ENCODE measurements around the gene SULT1C3. TPM values are rescaled to one million over a fixed set of nuclear protein-coding genes. Genes with fewer than 3 reads are reported as not detected.

Gene SULT1C3
- total and polyA plus RNA-seq, 7 donors, result 1.2 TPM; not detected in 6

GRCh38 chr2:108301558-108301957 is 61.8 kb downstream of the SULT1C3 start:
- no peaks in the 10 kb centered on the region for H3K36me3 ChIP-seq
- no peaks in the 10 kb centered on the region for H3K27me3 ChIP-seq
- DNase-seq, result no peak
- no peak overlapping the region for H3K4me3 ChIP-seq
- H3K27ac ChIP-seq, result no peak overlapping the region
- no peaks in the 10 kb centered on the region for H3K4me1 ChIP-seq
- no peak for TF ChIP-seq POLR2AphosphoS5 (IDR thresholded peaks at IDR 0.05)
- no peak for TF ChIP-seq CTCF (IDR thresholded peaks at IDR 0.05)
- TF ChIP-seq POLR2A (IDR thresholded peaks at IDR 0.05), result no peak
- TF ChIP-seq EP300 (IDR thresholded peaks at IDR 0.05), result no peak
- H3K9me3 ChIP-seq, result no peaks in the 10 kb centered on the region
- intact Hi-C loops (cut with DNase I), result no loop called here
- whole genome bisulfite sequencing, 2 donors, result 75 to 87% methylated on average over 7 of the region's 7 CpGs

GRCh38 chr2:108304975-108305374 is 65.2 kb downstream of the SULT1C3 start:
- H3K36me3 ChIP-seq, result no peaks in the 10 kb centered on the region
- intact Hi-C loops (cut with DNase I), result no loop called here
- no peak for TF ChIP-seq POLR2A (IDR thresholded peaks at IDR 0.05)
- no peak for TF ChIP-seq POLR2AphosphoS5 (IDR thresholded peaks at IDR 0.05)
- no peak for TF ChIP-seq CTCF (IDR thresholded peaks at IDR 0.05)
- TF ChIP-seq EP300 (IDR thresholded peaks at IDR 0.05), result no peak
- 71 to 90% methylated on average over 2 of the region's 2 CpGs for WGBS, 2 donors
- no peak overlapping the region for H3K4me3 ChIP-seq
- H3K4me1 ChIP-seq, result no peaks in the 10 kb centered on the region
- no peak overlapping the region for H3K27ac ChIP-seq
- no peaks in the 10 kb centered on the region for H3K27me3 ChIP-seq
- H3K9me3 ChIP-seq, result no peaks in the 10 kb centered on the region
- DNase-seq, result no peak

GRCh38 chr2:108305901-108306300 is 66.1 kb downstream of the SULT1C3 start:
- Histone ChIP-seq H3K27me3 (no peaks in the 10 kb centered on the region), H3K36me3 (no peaks in the 10 kb centered on the region), H3K27ac (no peak overlapping the region), H3K9me3 (no peaks in the 10 kb centered on the region), H3K4me3 (no peak overlapping the region), H3K4me1 (no peaks in the 10 kb centered on the region)
- no peak for DNase-seq
- 93 to 96% methylated on average over 2 of the region's 2 CpGs for WGBS, 2 donors
- intact Hi-C loops (cut with DNase I), result no loop called here
- TF ChIP-seq POLR2A (IDR thresholded peaks at IDR 0.05) (no peak), EP300 (IDR thresholded peaks at IDR 0.05) (no peak), POLR2AphosphoS5 (IDR thresholded peaks at IDR 0.05) (no peak), CTCF (IDR thresholded peaks at IDR 0.05) (no peak)

GRCh38 chr2:108309903-108310302 is 70.1 kb downstream of the SULT1C3 start:
- no peak for TF ChIP-seq CTCF (IDR thresholded peaks at IDR 0.05)
- H3K36me3 ChIP-seq, result no peaks in the 10 kb centered on the region
- H3K27ac ChIP-seq, result no peak overlapping the region
- DNase-seq, result no peak
- intact Hi-C loops (cut with DNase I), result no loop called here
- H3K27me3 ChIP-seq, result no peaks in the 10 kb centered on the region
- H3K9me3 ChIP-seq, result peaks cover 0 to 4% (median 0%) of the 10 kb centered on the region in 4 donors
- H3K4me3 ChIP-seq, result no peak overlapping the region
- no peaks in the 10 kb centered on the region for H3K4me1 ChIP-seq

Other genes starting within 250 kb of the SULT1C3 start
- under 1 TPM in 1 of 4 donors, not detected in 3; 0.28 TPM for gene SULT1C2, start 48.9 kb downstream of the SULT1C3 start, total RNA-seq
- 1 to 10 TPM in 1 of 3 donors, under 1 TPM in 1, not detected in 1; 0.67 to 1.8 TPM for gene SULT1C2, start 48.9 kb downstream of the SULT1C3 start, polyA plus RNA-seq
- 1 to 10 TPM; 2.6 to 7.2 (median 4.8) TPM for gene SULT1C4, start 138.0 kb downstream of the SULT1C3 start, total RNA-seq
- 1 to 10 TPM in 1 of 3 donors, under 1 TPM in 1, not detected in 1; 0.60 to 1.0 TPM for gene SULT1C4, start 138.0 kb downstream of the SULT1C3 start, polyA plus RNA-seq
- 10 to 100 TPM; 29.6 to 47.1 (median 37.2) TPM for gene GCC2, start 209.2 kb downstream of the SULT1C3 start, total RNA-seq
- 10 to 100 TPM; 18.0 to 22.7 (median 20.6) TPM for gene GCC2, start 209.2 kb downstream of the SULT1C3 start, polyA plus RNA-seq